GM04504 (cell line): ENCODE data around the gene ZKSCAN2.

ENCODE experiments used
- DNase-seq: peaks from one replicate; pipeline ENCODE4 v3.0.0-alpha.2; 2012; ENCODE audit warnings: low read depth

The ZKSCAN2 gene

GRCh38 chr16:25257470-25257955 is at the start of gene ZKSCAN2:
ZKSCAN2 (minus strand) TSS chr16:25257845; CDS start chr16:25257127, 718 bp downstream.
- peak; percentile 78 for DNase-seq

- DNase-seq, result no peak
These were observed 42.3 kb upstream of the ZKSCAN2 start for GRCh38 chr16:25299792-25300590.

- no peak for DNase-seq
These were observed 40.7 kb upstream of the ZKSCAN2 start for GRCh38 chr16:25298165-25298872.

GRCh38 chr16:25297151-25297787 is 39.6 kb upstream of the ZKSCAN2 start:
- no peak for DNase-seq

GRCh38 chr16:25291580-25291979 is 33.9 kb upstream of the ZKSCAN2 start:
- DNase-seq, result no peak

- no peak for DNase-seq
These were observed 31.8 kb upstream of the ZKSCAN2 start for GRCh38 chr16:25289466-25289865.

- DNase-seq, result no peak
These were observed 21.8 kb upstream of the ZKSCAN2 start for GRCh38 chr16:25279491-25279890.

- no peak for DNase-seq
These were observed 13.8 kb upstream of the ZKSCAN2 start for GRCh38 chr16:25271421-25271820.

GRCh38 chr16:25270577-25270976 is 12.9 kb upstream of the ZKSCAN2 start:
- DNase-seq, result no peak

- DNase-seq, result no peak
These were observed 12.2 kb upstream of the ZKSCAN2 start for GRCh38 chr16:25269879-25270278.

- DNase-seq, result no peak
These were observed 8.3 kb upstream of the ZKSCAN2 start for GRCh38 chr16:25265968-25266367.

GRCh38 chr16:25264597-25264996 is 7.0 kb upstream of the ZKSCAN2 start:
- no peak for DNase-seq

- no peak for DNase-seq
These were observed 2.8 kb upstream of the ZKSCAN2 start for GRCh38 chr16:25260416-25260815.

GRCh38 chr16:25258861-25259179 is 1.2 kb upstream of the ZKSCAN2 start:
- DNase-seq, result no peak

GRCh38 chr16:25257956-25258860 is 563 bp upstream of the ZKSCAN2 start:
- DNase-seq, result peak; percentile 59

- DNase-seq, result no peak
These were observed 763 bp downstream of the ZKSCAN2 start for GRCh38 chr16:25256695-25257469.

- no peak for DNase-seq
These were observed 4.3 kb downstream of the ZKSCAN2 start for GRCh38 chr16:25253322-25253721.

GRCh38 chr16:25250467-25250866 is 7.2 kb downstream of the ZKSCAN2 start:
- no peak for DNase-seq

- DNase-seq, result no peak
These were observed 21.7 kb downstream of the ZKSCAN2 start for GRCh38 chr16:25235991-25236390.

GRCh38 chr16:25228372-25228771 is 29.3 kb downstream of the ZKSCAN2 start:
- DNase-seq, result no peak

- DNase-seq, result no peak
These were observed 32.8 kb downstream of the ZKSCAN2 start for GRCh38 chr16:25224731-25225319.
